GM18502 (cell line): ENCODE data around the gene HMCN2.
"Not testable (repeated sequence)": the region's sequence is repeated elsewhere in the genome, so short reads cannot be mapped to it uniquely, and the experiment has no call there.

Experiments
- ATAC-seq: cut with Tn5 transposase; IDR thresholded peaks from one replicate; pipeline ENCODE4 v1.9.1; 2021; ENCODE audit warnings: mild to moderate bottlenecking; ENCODE audit not compliant: unreplicated experiment, poor library complexity

HMCN2 gene

GRCh38 chr9:130263601-130264413 is 1.8 kb upstream of the HMCN2 start:
- ATAC-seq = no peak

GRCh38 chr9:130264414-130265350 is 878 bp upstream of the HMCN2 start:
- no peak for ATAC-seq

- ATAC-seq = no peak
These were observed 907 bp downstream of the HMCN2 start for GRCh38 chr9:130266236-130267098.

- ATAC-seq = no peak
These were observed 2.4 kb downstream of the HMCN2 start for GRCh38 chr9:130267930-130268329.

GRCh38 chr9:130268521-130269211 is 3.1 kb downstream of the HMCN2 start:
- no peak for ATAC-seq

- no peak for ATAC-seq
These were observed 5.9 kb downstream of the HMCN2 start for GRCh38 chr9:130271473-130271872.

- no peak for ATAC-seq
These were observed 9.6 kb downstream of the HMCN2 start for GRCh38 chr9:130275156-130275555.

GRCh38 chr9:130276121-130276520 is 10.6 kb downstream of the HMCN2 start:
- ATAC-seq = no peak

GRCh38 chr9:130276955-130277354 is 11.4 kb downstream of the HMCN2 start:
- ATAC-seq = no peak

GRCh38 chr9:130277525-130277924 is 12.0 kb downstream of the HMCN2 start:
- ATAC-seq = not testable (repeated sequence)

GRCh38 chr9:130283539-130284248 is 18.1 kb downstream of the HMCN2 start:
- no peak for ATAC-seq

GRCh38 chr9:130284249-130284625 is 18.7 kb downstream of the HMCN2 start:
- no peak for ATAC-seq

- ATAC-seq = no peak
These were observed 19.1 kb downstream of the HMCN2 start for GRCh38 chr9:130284690-130285089.

GRCh38 chr9:130285271-130285670 is 19.7 kb downstream of the HMCN2 start:
- ATAC-seq = no peak

- ATAC-seq = no peak
These were observed 20.7 kb downstream of the HMCN2 start for GRCh38 chr9:130286072-130286770.

GRCh38 chr9:130286781-130287428 is 21.3 kb downstream of the HMCN2 start:
- ATAC-seq = no peak

GRCh38 chr9:130287736-130288135 is 22.2 kb downstream of the HMCN2 start:
- no peak for ATAC-seq

- no peak for ATAC-seq
These were observed 22.8 kb downstream of the HMCN2 start for GRCh38 chr9:130288393-130288792.
